Caco-2 (cell line): ENCODE results near the gene MSL3. TPM values are rescaled to one million over a fixed set of nuclear protein-coding genes. Genes with fewer than 3 reads are reported as not detected.

ENCODE experiments used
- BruUV-seq: library from RNA; stranded (reverse); fragments of 400-500 nt; replicated peaks from 2 replicates; lab custom pipeline; 2021; lab: Mats Ljungman, UMichigan
- CTCF ChIA-PET: fragments of 300-600 bp; sonication (Branson Sonifier 250); formaldehyde crosslinking; loops from one replicate; lab custom pipeline; 2022; ENCODE audit warnings: antibody characterized with exemption; lab: Charles Lee
- POLR2A ChIA-PET: fragments of 300-600 bp; sonication (Branson Sonifier 250); formaldehyde crosslinking; loops from one replicate; lab custom pipeline; 2022; ENCODE audit warnings: antibody characterized with exemption; lab: Charles Lee
- DNase-seq, 2 experiments: peaks; one replicate each; pipeline versions ENCODE4 v3.0.0 to v3.0.0-alpha.2; 2020 to 2022
- H3K27me3 ChIP-seq: replicated peaks from 2 replicates; pipeline ENCODE4 v1.6.0; 2011; ENCODE audit warnings: low read length; ENCODE audit not compliant: control insufficient read depth, insufficient read depth
- H3K36me3 ChIP-seq: 2 replicates; pipeline ENCODE4 v1.5.1; 2011; ENCODE audit warnings: low read length; ENCODE audit not compliant: control insufficient read depth, insufficient read depth
- H3K4me1 ChIP-seq: fragments of 250-450 bp; sonication (Bioruptor Pico); 2 replicates; pipeline ENCODE4 v1.5.1; 2020; ENCODE audit warnings: mild to moderate bottlenecking
- H3K4me3 ChIP-seq: 2 replicates; pipeline ENCODE4 v1.5.1; 2011; ENCODE audit warnings: low read depth, mild to moderate bottlenecking, control low read depth, low read length
- H3K9me3 ChIP-seq: fragments of 250-450 bp; sonication (Bioruptor Pico); 2 replicates; pipeline ENCODE4 v1.5.1; 2020; ENCODE audit warnings: mild to moderate bottlenecking, moderate library complexity
- H3K27ac Mint-ChIP-seq: one replicate; pipeline ENCODE4 v1.8.0; 2022; ENCODE audit warnings: mixed read lengths; ENCODE audit not compliant: unreplicated experiment
- H3K27me3 Mint-ChIP-seq: one replicate; pipeline ENCODE4 v1.8.0; 2022; ENCODE audit warnings: mixed read lengths; ENCODE audit not compliant: insufficient read depth, unreplicated experiment
- H3K36me3 Mint-ChIP-seq: one replicate; pipeline ENCODE4 v1.8.0; 2022; ENCODE audit warnings: mild to moderate bottlenecking, mixed read lengths; ENCODE audit not compliant: insufficient read depth, unreplicated experiment
- H3K4me1 Mint-ChIP-seq: one replicate; pipeline ENCODE4 v1.8.0; 2022; ENCODE audit warnings: low read depth, mixed read lengths; ENCODE audit not compliant: unreplicated experiment
- H3K4me3 Mint-ChIP-seq: one replicate; pipeline ENCODE4 v1.8.0; 2022; ENCODE audit warnings: mild to moderate bottlenecking, moderate library complexity, mixed read lengths; ENCODE audit not compliant: unreplicated experiment
- H3K9me3 Mint-ChIP-seq: one replicate; pipeline ENCODE4 v1.8.0; 2022; ENCODE audit warnings: mixed read lengths; ENCODE audit not compliant: unreplicated experiment
- intact Hi-C: fragments of 100-400 bp; cut with micrococcal nuclease; formaldehyde crosslinking; loops from one replicate; pipeline ENCODE4 v1.10.0; 2022; ENCODE audit not compliant: unreplicated experiment
- total RNA-seq: library from RNA; stranded (reverse); gene quantifications from 2 replicates; pipeline ENCODE4 v1.2.3, GENCODE V29; 2022
- TF ChIP-seq, protein P1 (sequence below), 2 experiments: fragments of 200-600 bp in 1 of 2; IDR thresholded peaks; 1 replicate in 1 of 2; 2 replicates in 1 of 2; pipeline versions ENCODE4 v1.5.1 to v1.8.0; 2011 to 2022; ENCODE audit warnings: antibody characterized with exemption in 1 of 2, control low read depth in 1 of 2, inconsistent platforms in 1 of 2, low read depth in 1 of 2, low read length in 1 of 2, mild to moderate bottlenecking in 1 of 2, moderate library complexity in 1 of 2; ENCODE audit not compliant: insufficient read depth in 1 of 2, severe bottlenecking in 1 of 2, unreplicated experiment in 1 of 2

The MSL3 gene
- total RNA-seq, 1 experiment from 2014 or later = 14.0 TPM

DNA sequence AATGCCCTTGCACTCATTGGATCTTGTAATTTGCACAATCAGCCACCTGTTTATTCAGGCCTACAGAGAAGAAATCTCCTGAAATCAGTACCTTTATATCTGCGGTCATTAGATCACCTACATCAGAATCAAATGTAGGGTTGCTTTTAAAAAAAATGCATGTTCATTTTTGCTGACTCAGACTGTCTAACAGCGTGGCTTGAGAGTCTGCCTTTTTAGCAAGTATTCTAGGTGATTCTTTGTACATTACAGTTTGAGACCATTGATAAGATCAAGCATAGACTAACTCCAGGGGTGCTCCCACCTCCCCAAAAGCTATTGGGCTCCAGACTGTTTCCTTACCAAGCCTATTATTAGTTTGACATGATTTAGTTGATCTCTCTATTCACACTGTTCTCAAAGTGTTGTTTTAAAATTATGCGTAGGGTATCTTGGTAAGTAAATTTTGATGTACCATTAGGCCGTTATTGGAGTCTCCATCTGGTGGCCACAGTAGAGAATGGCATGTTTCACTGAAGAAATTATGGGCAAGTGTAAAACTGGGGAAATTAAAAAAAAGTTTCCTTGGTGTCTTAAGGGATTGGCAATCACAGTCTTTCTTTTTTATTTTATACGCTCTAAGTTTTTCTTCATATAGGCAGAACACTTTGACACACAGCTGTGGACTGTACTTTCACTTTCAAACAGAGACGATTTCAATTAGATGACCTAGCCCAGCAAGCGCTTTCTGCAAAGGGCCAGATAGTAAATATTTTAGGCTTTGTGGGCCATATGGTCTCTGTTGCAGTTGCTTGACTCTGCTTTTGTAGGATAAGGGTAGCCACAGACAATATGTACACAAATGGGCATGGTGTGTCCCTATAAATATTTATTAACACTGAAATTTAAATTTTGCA is 33.7 kb upstream of the MSL3 start:
- TF ChIP-seq, protein P1, sequence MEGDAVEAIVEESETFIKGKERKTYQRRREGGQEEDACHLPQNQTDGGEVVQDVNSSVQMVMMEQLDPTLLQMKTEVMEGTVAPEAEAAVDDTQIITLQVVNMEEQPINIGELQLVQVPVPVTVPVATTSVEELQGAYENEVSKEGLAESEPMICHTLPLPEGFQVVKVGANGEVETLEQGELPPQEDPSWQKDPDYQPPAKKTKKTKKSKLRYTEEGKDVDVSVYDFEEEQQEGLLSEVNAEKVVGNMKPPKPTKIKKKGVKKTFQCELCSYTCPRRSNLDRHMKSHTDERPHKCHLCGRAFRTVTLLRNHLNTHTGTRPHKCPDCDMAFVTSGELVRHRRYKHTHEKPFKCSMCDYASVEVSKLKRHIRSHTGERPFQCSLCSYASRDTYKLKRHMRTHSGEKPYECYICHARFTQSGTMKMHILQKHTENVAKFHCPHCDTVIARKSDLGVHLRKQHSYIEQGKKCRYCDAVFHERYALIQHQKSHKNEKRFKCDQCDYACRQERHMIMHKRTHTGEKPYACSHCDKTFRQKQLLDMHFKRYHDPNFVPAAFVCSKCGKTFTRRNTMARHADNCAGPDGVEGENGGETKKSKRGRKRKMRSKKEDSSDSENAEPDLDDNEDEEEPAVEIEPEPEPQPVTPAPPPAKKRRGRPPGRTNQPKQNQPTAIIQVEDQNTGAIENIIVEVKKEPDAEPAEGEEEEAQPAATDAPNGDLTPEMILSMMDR (IDR thresholded peaks at IDR 0.05; ENCODE audit: insufficient read depth in 1 of 2, low read depth in 1 of 2, low read length in 1 of 2, severe bottlenecking in 1 of 2, unreplicated experiment in 1 of 2) = peak; percentile 42 to 53
- no peaks in the 10 kb centered on the region for H3K27me3 Mint-ChIP-seq
- no peaks in the 10 kb centered on the region for H3K4me1 ChIP-seq
- H3K9me3 ChIP-seq = no peaks in the 10 kb centered on the region
- no TSS peak for BruUV-seq
- no peak overlapping the region for H3K4me3 Mint-ChIP-seq
- H3K4me3 ChIP-seq = no peak overlapping the region
- DNase-seq = peak in 1 of 2 experiments; percentile 17
- H3K36me3 ChIP-seq = no peaks in the 10 kb centered on the region
- no peaks in the 10 kb centered on the region for H3K4me1 Mint-ChIP-seq
- intact Hi-C loops = loop anchor here (1.0 to 2.0 kb wide), 3 partner anchors 46 to 580 kb away; no protein-coding TSS in a partner anchor
- H3K9me3 Mint-ChIP-seq = no peaks in the 10 kb centered on the region
- no peak overlapping the region for H3K27ac Mint-ChIP-seq
- no peaks in the 10 kb centered on the region for H3K27me3 ChIP-seq
- no peaks in the 10 kb centered on the region for H3K36me3 Mint-ChIP-seq
- ChIA-PET POLR2A (no interaction called here), CTCF (no interaction called here)

GRCh38 chrX:11725631-11726442 is 32.2 kb upstream of the MSL3 start:
- CTCF ChIA-PET = no interaction called here
- no peak overlapping the region for H3K4me3 Mint-ChIP-seq
- no peak overlapping the region for H3K27ac Mint-ChIP-seq
- no peaks in the 10 kb centered on the region for H3K36me3 Mint-ChIP-seq
- no TSS peak for BruUV-seq
- no peaks in the 10 kb centered on the region for H3K27me3 ChIP-seq
- no peak for DNase-seq
- H3K36me3 ChIP-seq = no peaks in the 10 kb centered on the region
- no peaks in the 10 kb centered on the region for H3K4me1 ChIP-seq
- H3K4me1 Mint-ChIP-seq = no peaks in the 10 kb centered on the region
- POLR2A ChIA-PET = no interaction called here
- no peak overlapping the region for H3K4me3 ChIP-seq
- intact Hi-C loops = loop anchor here (2.0 kb wide), 2 partner anchors 193 to 581 kb away; no protein-coding TSS in a partner anchor
- H3K9me3 ChIP-seq = no peaks in the 10 kb centered on the region
- no peaks in the 10 kb centered on the region for H3K27me3 Mint-ChIP-seq
- H3K9me3 Mint-ChIP-seq = no peaks in the 10 kb centered on the region
- TF ChIP-seq, protein P1 (IDR thresholded peaks at IDR 0.05; ENCODE audit: insufficient read depth in 1 of 2, low read depth in 1 of 2, low read length in 1 of 2, severe bottlenecking in 1 of 2, unreplicated experiment in 1 of 2) = no peak

DNA sequence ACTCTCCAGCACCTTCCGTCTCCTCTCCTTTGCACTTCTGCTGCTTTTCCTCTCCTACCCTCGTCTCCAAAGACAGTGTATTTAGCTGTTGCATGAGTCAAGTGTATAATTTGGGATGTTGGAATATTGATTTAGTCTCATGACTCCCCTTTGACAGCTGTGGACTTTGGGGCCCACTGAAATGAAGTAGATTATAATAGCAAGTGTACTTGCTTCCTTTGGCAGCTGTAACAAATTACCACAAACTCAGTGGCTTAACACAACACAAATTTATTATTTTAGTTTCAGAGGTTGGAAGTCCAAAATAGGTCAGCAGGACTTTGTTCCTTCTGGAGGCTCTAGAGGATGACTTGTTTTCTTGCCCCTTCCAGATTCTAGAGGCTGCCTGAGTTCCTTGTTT is 29.5 kb upstream of the MSL3 start:
- Histone ChIP-seq H3K36me3 (no peaks in the 10 kb centered on the region), H3K27me3 (no peaks in the 10 kb centered on the region), H3K4me1 (no peaks in the 10 kb centered on the region), H3K9me3 (no peaks in the 10 kb centered on the region), H3K4me3 (no peak overlapping the region)
- no peak overlapping the region for H3K4me3 Mint-ChIP-seq
- no peaks in the 10 kb centered on the region for H3K27me3 Mint-ChIP-seq
- ChIA-PET CTCF (no interaction called here), POLR2A (no interaction called here)
- no peak for DNase-seq
- no peaks in the 10 kb centered on the region for H3K36me3 Mint-ChIP-seq
- no peaks in the 10 kb centered on the region for H3K9me3 Mint-ChIP-seq
- no peaks in the 10 kb centered on the region for H3K4me1 Mint-ChIP-seq
- BruUV-seq = no TSS peak
- H3K27ac Mint-ChIP-seq = no peak overlapping the region
- TF ChIP-seq, protein P1 (IDR thresholded peaks at IDR 0.05; ENCODE audit: insufficient read depth in 1 of 2, low read depth in 1 of 2, low read length in 1 of 2, severe bottlenecking in 1 of 2, unreplicated experiment in 1 of 2) = no peak
- intact Hi-C loops = no loop called here
